Retinal pigment epithelial cell (primary cell): ENCODE results near the gene SARS1.

Experiments
- DNase-seq: peaks from one replicate; pipeline ENCODE4 v3.0.0-alpha.2; 2010; ENCODE audit warnings: low read depth
- H3K4me3 ChIP-seq: 2 replicates; pipeline ENCODE4 v1.5.1; 2011; ENCODE audit warnings: mild to moderate bottlenecking, low read length, control low read depth, moderate library complexity
- CTCF ChIP-seq: conservative IDR thresholded peaks from 2 replicates; pipeline ENCODE4 v1.5.1; 2011; ENCODE audit warnings: low read depth, low read length, control low read depth, inconsistent platforms

The SARS1 gene

GRCh38 chr1:109181085-109181806, 32.5 kb upstream of the SARS1 start:
- DNase-seq, result no peak
- no peak overlapping the region for H3K4me3 ChIP-seq
- no peak for TF ChIP-seq CTCF

- no peak for DNase-seq
- no peak for TF ChIP-seq CTCF
- no peak overlapping the region for H3K4me3 ChIP-seq
Measured at GRCh38 chr1:109181807-109182163, 31.9 kb upstream of the SARS1 start.

GRCh38 chr1:109183058-109183738, 30.5 kb upstream of the SARS1 start:
- no peak overlapping the region for H3K4me3 ChIP-seq
- DNase-seq, result no peak
- no peak for TF ChIP-seq CTCF

GRCh38 chr1:109184687-109185086, 29.0 kb upstream of the SARS1 start:
- no peak for DNase-seq
- H3K4me3 ChIP-seq, result no peak overlapping the region
- TF ChIP-seq CTCF, result no peak

GRCh38 chr1:109185357-109185756, 28.4 kb upstream of the SARS1 start:
- DNase-seq, result no peak
- H3K4me3 ChIP-seq, result no peak overlapping the region
- TF ChIP-seq CTCF, result no peak

- no peak for TF ChIP-seq CTCF
- no peak for DNase-seq
- H3K4me3 ChIP-seq, result no peak overlapping the region
Measured at GRCh38 chr1:109185990-109186732, 27.6 kb upstream of the SARS1 start.
